GM21423 (cell line): Measurements from ENCODE around the gene PBX2.
"Not testable (repeated sequence)": the region's sequence is repeated elsewhere in the genome, so short reads cannot be mapped to it uniquely, and the experiment has no call there.

ENCODE experiments used
- ATAC-seq: cut with Tn5 transposase; IDR thresholded peaks from one replicate; pipeline ENCODE4 v1.9.1; 2021; ENCODE audit warnings: mild to moderate bottlenecking, moderate library complexity; ENCODE audit not compliant: unreplicated experiment

The PBX2 gene

DNA sequence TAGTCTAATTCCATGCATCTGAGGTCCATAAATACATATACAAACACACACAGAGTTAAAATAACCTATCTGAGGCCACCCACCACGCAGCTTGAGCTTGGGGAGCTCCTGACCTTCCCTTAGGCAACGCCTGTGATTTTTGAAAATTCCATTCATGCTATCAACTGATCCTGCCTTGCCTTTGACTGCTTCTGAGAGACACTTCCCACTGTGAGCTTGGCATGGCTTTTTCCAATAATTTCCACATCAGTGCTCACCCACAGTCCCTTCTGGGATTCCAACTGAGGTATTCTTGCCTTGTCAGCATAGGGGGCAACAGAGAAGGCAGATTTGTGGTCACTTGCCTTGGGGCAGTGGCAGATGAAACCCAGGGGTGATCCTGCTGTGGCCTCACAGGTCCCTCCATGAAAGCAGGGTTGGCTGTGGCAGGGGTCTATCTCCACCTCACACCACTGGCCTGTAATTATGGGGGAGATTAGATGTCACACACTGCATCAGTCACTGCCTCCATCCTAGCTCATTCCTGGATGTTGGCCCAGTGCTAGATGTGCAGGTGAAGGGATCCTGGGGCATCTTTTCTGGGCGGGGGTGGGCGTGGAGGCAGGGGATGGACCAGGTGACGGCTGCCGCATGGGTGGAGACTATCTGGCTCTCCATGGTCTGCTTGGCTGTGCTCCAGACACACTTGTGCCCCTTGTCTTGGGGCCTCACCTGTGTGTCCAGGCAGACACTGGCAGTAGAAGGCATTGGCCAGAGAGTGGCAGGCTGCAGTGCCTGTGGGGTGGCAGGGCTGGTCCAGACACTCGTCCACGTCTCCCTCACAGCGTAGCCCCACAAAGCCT lies 13.6 kb upstream of the PBX2 start:
- no peak for ATAC-seq

DNA sequence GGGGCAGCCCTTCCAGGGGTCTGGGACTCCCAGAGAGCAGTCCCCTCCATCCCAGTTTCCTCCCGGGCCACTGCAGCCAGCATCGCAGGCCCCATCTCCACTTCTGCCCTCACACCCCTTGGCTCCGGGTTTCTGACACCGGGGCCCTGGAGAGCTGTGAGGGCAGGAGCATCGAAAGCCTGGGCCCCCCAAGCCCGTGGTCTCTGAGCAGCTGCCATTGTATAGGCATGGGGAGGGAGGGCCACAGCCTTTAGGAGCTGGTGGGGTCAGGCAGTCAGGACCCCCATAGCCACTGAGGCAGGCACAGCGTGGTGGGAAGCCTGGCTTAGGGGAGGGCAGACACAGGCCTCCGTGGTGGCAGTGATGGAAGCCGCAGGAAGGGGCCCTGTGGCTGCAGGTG lies 12.2 kb upstream of the PBX2 start:
- ATAC-seq: no peak

DNA sequence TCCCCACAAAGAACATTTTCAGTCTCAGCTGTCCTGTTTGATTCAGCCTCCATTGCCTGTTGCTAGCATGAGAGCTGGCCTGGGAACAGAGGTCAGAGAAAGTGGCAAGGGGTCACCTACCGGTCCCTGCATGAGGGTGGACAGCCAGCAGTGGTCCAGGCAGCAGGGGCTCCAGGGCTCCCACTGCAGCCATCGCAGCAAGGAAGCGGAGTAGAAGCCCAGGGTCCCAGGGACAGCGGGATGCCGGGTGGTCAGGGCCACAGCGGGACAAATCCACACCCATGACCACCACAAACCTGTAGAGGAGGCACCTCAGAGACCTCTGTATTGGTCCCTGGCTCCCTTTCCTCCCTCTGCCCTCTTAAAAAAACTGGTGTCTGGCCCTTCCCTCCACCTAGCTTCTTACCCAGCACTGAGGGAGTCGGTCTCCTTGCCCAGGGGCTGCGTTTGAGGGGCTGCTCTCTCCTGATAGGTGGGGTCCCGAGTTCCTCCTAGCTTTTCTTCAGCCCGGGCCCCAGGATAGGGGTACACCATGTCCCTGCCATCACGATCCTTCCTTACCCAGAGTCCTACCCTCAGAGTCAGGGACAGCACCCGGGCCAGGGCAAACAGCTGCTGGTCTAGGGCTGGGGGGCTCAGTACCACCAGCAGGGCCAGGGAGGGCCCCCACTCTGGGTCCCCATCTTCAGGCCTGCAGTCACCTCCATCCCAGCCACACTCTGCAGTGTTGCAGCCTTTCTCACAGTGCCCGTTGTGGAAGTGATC lies 10.9 kb upstream of the PBX2 start:
- no peak for ATAC-seq

DNA sequence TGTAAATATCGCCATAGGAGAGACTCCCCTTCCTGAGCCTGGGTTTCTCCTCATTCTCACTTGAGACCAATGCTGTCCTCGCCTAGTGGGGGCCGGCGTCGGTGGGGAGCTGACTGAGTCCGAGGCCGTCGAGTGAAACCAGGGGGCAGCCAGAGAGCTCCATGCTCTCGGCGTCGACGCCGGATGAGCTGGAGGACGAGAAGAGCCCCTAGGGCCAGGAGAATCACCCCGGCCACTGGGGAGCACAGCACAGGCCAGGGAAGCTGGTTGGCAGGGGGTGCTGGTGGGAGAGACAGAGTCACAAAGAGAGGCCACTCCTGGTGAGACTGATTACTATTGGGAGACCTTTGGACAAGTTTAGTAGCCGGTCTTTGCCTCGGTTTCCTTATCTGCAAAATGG lies 8.9 kb upstream of the PBX2 start:
- no peak for ATAC-seq

DNA sequence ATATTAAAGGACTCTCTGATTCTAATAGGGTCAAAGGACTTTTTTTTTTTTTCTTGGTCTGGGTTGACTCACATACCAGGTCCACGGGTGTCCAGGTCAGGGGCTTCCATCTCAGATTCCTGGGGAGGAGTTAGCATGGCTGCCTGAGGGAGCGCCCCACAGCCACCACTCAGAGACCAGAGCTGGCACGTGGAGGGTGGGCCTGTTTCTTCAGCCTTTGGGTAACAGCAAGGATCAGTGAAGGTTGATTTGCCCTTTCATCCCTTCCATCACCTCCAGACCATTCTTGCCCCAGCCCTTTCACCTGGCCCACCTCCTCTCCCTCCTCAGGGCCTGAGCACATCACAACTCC lies 8.3 kb upstream of the PBX2 start:
- ATAC-seq: no peak

DNA sequence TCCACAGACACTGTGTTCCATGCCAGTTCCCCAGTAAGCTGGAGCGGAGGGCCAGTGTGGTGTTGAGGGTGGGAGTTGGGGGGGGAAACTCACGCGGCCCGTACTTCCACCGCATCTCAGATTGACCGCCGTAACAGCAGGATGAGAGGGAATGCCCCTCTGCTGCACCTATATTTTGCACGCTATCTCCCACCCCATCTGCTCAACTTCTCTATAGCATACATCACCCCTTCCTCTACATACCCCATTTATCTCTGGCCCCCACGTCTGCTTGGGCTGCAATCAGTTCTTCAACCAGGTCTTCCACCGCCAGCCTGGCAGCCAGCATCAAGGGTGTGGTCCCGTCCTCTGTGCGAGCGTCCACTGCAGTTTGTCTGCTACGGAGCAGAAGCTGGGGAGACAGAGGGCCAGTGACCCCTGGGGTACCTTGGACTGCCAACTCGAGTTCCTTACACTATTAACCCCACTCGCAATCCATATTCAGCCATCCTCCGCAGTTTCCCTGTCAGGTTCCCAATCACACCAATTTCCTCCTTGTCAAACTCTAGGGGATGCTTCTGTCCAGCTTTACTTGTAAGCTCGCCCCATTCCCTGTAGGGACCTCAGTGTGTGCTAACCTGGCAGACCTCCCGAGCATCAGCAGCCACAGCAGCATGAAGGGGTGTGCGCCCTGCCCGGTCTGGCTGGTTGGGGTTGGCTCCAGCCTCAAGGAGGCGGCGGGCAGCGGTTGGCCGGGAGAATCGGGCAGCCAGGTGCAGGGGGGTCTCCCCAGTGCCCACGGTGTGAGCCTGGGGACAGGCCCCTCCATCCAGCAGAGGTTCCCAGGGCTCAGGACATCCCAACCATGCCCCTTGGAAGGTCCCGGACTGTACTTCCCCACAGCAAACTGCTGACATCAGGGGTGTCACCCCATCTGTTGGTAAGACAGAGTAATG lies 6.9 kb upstream of the PBX2 start:
- ATAC-seq: no peak

DNA sequence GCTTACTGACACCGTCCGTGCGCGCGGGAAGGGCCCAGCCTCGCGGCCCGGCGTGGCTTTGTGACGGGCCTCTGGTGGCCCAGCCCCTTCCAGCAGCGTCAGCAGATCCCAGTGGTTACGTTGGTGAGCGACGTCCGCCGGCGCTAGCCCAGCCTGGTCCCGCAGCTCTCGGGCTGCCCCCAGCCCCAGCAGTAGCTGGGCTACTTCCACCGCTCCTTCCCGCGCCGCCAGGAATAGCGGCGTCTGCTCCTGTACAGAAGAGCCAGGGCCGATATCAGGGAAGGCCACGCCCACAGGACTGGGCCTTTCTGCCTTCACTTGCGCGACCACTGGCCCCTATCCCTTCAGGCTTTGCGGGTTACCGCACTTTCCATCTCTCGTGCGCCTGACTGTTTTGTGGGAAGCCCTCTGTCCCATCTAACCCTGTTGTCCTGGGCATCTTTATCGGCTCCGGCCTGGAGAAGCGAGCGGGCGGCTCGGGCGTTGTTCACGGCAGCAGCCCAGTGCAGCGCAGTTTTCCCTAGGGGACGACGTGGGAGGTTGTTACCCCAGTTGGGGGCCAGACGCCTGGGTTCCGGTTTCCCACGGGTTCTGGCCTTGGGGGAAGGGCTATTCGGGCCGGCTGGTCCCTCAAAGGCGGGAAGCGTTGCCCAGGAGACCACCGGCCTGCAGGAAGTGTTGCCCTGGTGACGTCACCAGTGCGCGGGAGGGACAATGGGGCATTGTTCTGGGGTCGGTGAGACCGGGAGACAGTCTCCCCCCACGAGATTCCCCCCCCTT lies 6.1 kb upstream of the PBX2 start:
- peak; percentile 14 for ATAC-seq

DNA sequence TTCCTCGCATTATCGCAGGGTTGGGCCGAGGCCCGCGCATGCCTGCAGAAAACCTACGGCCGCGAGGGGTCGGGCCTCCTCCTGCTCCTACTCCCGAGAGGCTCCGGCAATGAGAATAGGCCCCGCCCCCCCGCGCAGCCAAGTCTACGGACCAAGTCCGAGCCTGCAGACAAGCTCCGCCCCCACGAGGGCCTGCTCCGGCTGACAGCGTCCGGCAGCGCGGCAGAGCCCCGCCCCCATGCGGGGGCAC lies 5.6 kb upstream of the PBX2 start:
- peak; percentile 71 for ATAC-seq

DNA sequence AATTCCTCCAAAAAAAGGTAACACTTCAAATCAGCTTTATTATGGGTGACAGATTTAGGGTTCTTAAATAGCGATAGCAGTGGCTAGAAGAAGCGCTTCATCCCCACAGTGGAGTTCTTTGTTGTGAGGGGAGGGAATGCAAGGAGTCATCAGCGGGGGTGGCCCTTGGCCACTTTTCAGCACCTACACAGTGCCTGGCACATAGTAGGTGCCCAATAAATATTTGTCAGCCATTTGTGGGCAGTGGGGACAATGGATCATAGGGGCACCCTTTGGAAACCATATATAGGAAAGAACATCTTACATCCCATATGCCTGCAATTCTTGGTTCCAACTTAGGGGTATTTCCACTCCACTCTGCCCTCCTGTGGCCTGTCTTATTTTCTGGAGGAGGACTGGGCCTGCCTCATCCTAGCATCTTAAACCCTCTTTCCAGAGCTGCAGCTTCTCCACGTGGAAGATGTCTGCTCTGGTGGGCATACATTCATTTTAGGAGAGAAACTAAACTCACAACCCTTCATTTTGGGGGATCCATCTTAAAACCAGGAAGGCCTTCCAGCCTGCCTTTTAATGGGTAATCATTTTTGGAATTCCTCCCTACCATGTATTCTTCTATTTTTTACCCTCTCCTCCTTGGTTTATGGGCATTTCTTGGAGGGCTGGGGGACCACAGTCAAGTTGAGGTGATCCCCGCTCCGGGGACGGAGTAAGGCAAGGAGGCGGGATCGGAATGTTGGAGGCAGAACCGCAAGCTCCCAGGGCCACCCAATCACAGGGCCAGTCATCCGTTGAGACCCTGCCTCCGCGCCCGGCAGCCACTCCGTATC lies 5.0 kb upstream of the PBX2 start:
- ATAC-seq: peak; percentile 71

DNA sequence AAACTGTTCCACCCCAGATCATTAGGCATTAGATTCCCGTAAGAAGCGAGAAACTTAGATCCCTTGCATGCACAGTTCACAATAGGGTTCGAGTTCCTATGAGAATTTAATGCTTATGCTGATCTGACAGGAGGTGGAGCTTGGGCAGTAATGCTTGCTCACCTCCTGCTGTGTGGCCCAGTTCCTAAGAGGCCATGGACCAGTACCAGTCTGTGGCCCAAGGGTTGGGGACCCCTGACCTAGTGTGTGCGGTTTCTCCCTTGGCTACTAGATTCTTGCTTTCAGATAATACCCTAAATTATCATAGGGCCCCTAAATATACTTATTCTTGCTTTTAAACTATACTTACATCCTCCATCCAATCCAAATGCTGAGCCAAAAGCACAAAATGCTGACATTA lies 4.4 kb upstream of the PBX2 start:
- ATAC-seq: no peak

DNA sequence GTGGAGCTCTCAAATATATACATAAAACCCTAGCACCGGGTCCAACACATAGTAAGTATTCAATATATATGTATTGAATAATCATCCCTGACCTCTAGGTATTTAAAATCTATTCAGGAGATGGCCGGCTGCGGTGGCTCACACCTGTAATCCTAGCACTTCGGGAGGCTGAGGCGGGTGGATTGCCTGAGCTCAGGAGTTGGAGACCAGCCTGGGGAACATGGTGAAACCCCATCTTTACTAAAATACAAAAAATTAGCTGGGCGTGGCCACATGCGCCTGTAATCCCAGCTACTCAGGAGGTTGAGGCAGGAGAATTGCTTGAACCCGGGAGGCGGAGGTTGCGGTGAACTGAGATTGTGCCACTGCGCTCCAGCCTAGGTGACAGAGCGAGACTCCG lies 3.1 kb upstream of the PBX2 start:
- ATAC-seq: not testable (repeated sequence)

DNA sequence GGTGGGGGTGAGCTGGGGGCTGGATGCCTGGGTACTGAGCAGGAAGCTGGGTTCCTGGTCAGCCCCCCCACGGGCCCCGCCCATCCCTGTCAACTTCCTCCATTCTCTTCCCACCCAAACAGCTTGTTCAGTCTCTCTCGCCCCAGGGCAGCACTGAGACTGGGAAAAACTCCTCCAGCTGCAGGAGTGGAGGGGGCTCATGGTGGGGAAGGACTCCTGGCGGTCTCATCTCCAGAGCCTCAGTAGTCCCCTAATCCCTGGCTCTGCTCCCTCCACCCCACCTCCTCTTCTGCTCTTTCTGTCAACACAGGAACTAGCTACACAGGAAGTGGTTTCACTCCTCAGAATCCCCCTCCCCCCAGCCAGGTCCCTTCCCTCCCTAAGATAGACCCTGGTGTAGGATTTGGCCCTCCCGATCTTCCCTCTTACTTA lies 2.6 kb upstream of the PBX2 start, which contains the start of gene GPSM3:
Gene GPSM3, minus strand, starts transcription at position 36 of the 432 bp plus-strand sequence. CDS start 130 bp downstream, outside the sequence.
- ATAC-seq: no peak

DNA sequence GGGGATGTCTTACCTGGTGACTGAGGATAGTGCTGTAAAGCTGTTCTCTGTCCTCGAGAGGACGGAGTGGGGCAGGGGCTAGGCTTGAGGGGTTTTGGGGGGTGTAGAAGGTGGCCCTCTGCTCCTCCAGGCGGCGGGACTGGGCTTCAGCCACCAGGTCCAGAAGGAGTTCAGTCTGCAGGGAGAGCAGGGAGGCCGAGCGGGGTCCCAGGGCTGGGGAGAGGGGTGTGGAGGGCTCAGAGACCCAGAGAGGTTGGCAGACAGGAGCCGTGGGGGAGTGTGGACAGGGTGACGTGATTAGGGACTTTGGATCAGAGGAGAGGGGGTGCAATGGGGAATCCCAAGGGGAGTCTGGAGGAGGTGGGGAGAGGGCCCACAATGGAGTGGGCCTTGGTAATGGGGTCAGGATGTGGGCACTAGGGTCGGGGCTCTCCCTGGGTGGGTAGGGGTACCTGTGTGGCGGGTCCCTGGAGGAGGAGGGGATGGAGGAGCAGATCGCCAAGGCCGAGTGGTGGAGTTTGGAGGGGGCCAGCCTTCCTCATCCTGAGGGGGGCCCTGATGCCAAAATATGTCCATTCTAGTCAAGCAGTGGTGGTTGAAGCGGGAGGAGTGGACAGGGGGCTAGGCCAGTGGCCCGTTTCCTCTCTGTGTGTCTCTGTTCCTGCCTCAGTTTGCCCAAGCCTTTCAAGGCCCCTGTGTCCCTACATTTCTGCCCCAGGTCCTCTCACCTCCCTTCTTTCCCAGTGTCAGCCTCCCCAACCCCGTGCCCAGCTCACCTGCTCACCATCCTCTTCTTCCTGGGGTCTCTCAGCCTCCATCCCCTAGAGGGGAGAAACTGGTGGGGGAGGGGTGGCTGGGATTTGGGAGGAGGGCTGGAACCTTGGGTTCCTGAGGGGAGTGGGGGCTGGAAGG lies 1.9 kb upstream of the PBX2 start:
- no peak for ATAC-seq

DNA sequence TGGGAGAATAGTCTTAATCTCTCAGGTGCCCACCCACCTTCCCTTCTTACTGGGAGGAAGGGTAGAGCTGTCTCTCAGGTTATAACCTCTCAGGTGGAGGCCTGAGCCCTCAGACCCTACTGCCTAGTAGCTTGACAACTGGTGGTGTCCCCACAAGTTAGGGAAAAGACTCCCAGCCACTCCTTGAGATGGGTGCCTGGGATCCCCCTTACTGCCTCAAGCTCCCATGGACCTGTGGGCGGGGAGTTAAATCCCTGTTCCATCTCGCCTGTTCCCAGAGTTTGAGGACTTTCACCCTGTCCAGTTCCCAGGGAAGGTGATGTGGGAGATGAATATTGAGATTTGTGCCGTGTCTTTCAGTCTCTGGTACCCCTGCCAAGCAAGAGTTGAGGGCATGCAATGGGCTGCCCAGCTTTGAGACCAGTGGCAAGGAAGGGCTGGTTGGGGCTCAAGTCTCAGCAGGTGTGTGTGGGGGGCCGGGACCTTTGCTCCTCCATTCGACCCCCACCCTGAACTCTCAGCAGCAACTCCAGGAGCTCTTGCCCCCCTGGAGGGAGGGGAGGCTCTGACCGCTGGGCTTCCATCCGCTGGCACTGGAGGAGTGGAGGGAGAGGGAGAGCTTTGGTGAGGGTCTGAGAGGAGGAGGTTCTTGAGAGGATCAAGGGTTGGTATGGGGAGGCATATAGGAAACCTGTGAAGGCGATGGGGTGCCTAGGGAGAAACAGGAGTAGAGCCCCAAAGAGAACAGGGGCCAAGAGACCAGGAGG lies 1.1 kb upstream of the PBX2 start:
- no peak for ATAC-seq

DNA sequence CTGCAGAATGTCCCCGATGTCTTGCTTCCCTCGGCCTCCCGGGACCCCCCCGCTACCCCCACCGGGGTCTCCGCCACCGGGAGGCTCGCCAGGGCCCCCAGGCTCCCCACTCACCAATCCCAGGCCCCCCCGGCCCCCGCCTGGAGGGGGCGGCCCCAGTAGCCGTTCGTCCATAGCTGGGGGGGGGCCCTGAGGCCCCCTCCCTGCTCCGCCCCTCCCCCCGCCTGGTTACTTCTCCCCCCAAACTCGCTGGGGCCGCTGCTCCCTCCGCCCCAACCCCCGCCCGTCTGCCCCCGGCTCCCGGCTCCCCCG lies 304 bp downstream of the PBX2 start:
- ATAC-seq: no peak

DNA sequence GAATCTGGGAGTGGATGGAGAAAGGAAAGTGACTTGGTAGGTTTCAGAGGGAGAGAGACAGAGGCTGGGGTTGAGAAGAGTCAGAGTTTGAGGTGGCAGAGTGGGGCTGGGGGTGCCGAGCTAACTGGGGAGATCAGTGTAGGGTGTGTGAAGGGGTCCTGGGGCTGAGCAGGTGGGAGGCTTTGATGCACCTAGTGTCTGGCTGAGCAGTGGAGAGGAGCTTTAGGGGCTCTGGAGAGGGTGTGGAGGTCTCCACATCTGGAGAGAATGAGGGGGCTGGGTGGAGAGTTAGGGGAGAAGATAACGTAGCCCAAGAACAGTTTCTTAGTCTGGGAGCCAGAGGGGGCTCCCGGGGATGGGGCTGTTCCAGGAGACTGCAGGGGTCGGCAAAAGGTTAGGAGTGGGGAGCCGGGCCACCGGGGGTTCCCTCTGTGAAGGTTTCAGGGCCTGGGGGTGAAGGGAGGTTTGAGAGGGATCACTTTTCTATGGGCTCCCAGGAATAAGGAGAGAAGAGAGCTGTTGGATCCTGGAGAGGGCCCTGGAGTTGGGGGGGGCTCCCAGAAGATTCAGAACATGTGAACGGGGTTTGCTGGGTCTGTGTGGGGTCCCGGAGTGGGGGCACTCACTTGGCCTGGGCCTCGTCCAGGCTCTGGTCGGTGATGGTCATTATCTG lies 797 bp downstream of the PBX2 start:
- ATAC-seq: no peak

DNA sequence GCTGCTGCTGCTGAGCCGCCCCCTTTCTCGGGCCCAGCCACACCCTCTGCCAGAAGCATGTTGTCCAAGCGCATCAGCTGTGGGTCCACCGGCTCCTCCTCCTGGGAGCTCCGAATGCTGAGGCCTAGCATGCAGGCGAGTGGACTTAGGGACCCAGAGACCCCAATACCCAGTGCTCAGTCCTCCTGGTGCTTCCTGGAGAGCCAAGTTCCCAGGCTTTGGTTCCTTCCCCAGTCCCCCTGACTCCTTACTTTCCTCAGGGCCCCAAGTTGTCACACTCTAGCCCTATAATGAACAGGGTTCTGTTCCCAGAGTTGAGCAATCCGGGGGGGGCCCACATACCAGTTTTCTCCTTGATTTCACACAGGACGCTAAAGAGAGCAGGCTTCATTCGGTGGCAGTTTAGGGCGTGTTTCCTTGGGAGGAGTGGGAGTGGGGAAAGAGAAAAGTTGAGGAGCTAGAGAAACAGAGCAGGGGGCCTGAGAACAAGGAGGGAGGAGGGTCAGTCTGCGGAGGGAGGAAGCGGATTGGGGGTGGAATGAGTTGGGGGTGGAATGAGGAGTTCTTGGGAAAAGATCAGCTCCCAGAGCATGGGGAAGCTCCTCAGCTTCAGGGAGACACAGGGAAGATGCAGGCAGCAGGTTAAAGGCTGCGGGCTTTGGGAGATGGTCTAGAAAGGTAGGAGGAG lies 1.5 kb downstream of the PBX2 start:
- no peak for ATAC-seq
